Neural progenitor cell (in vitro differentiated cells): ENCODE data around the gene LYZL2.

Experiments
- CTCF ChIP-seq: fragments of 200-600 bp; sonication (generic); IDR thresholded peaks from 2 replicates; pipeline ENCODE4 v1.5.1; 2017; ENCODE audit warnings: antibody characterized with exemption, mild to moderate bottlenecking
- EZH2 ChIP-seq: fragments of 200-600 bp; sonication (generic); IDR thresholded peaks from 2 replicates; pipeline ENCODE4 v1.6.1; 2017; ENCODE audit warnings: antibody characterized with exemption, mild to moderate bottlenecking, moderate library complexity

GRCh38 chr10:30602747-30603146 lies 26.8 kb downstream of the LYZL2 start:
- TF ChIP-seq CTCF (no peak), EZH2 (no peak)
